Gastrocnemius medialis (tissue), 4 donors: ENCODE data around the gene HERC2.

ENCODE experiments used
- CTCF ChIP-seq, 5 experiments: fragments of 450-650 bp in 3 of 5; fragments of 200-600 bp in 2 of 5; sonication (generic) in 2 of 5; IDR thresholded peaks in 4 of 5; conservative IDR thresholded peaks in 1 of 5; 1 replicate in 4 of 5; 2 replicates in 1 of 5; pipeline ENCODE4 v1.5.1; 2016 to 2019; ENCODE audit warnings: antibody characterized with exemption in 5 of 5, mild to moderate bottlenecking in 3 of 5, moderate library complexity in 3 of 5
- POLR2A ChIP-seq, 2 donors: fragments of 450-650 bp; IDR thresholded peaks; one replicate each; pipeline ENCODE4 v1.6.1; 2017; ENCODE audit warnings: antibody characterized with exemption in 2 of 2, mild to moderate bottlenecking in 2 of 2, moderate library complexity in 2 of 2

- TF ChIP-seq CTCF (IDR thresholded peaks at IDR 0.05 in 4 of 5, conservative IDR thresholded peaks at IDR 0.05 in 1 of 5) = no peak
- TF ChIP-seq POLR2A (IDR thresholded peaks at IDR 0.05) = no peak
Measured at GRCh38 chr15:28099555-28100140, 222.3 kb downstream of the HERC2 start.
